ENCODE data around the gene SCAF8.

- no peak for TF ChIP-seq USF2 (IDR thresholded peaks at IDR 0.05; ENCODE audit: borderline replicate concordance, low read depth, low read length)
- TF ChIP-seq, protein P1, sequence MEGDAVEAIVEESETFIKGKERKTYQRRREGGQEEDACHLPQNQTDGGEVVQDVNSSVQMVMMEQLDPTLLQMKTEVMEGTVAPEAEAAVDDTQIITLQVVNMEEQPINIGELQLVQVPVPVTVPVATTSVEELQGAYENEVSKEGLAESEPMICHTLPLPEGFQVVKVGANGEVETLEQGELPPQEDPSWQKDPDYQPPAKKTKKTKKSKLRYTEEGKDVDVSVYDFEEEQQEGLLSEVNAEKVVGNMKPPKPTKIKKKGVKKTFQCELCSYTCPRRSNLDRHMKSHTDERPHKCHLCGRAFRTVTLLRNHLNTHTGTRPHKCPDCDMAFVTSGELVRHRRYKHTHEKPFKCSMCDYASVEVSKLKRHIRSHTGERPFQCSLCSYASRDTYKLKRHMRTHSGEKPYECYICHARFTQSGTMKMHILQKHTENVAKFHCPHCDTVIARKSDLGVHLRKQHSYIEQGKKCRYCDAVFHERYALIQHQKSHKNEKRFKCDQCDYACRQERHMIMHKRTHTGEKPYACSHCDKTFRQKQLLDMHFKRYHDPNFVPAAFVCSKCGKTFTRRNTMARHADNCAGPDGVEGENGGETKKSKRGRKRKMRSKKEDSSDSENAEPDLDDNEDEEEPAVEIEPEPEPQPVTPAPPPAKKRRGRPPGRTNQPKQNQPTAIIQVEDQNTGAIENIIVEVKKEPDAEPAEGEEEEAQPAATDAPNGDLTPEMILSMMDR (IDR thresholded peaks at IDR 0.05), result no peak
- TF ChIP-seq ELF1 (IDR thresholded peaks at IDR 0.05), result no peak
- TF ChIP-seq, protein P2, sequence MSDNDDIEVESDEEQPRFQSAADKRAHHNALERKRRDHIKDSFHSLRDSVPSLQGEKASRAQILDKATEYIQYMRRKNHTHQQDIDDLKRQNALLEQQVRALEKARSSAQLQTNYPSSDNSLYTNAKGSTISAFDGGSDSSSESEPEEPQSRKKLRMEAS (IDR thresholded peaks at IDR 0.05; ENCODE audit: low read depth), result peak; percentile 35; the same call in 1 of the 2 replicates
- no peak for TF ChIP-seq SMC3 (IDR thresholded peaks at IDR 0.05; ENCODE audit: low read depth, low read length)
These were observed 556 bp upstream of the SCAF8 start for GRCh38 chr6:154732538-154733182.

All from SK-N-SH (cell line).